ENCODE data around the gene PRCP.
"Not testable (repeated sequence)": the region's sequence is repeated elsewhere in the genome, so short reads cannot be mapped to it uniquely, and the experiment has no call there.

PRCP gene

DNA sequence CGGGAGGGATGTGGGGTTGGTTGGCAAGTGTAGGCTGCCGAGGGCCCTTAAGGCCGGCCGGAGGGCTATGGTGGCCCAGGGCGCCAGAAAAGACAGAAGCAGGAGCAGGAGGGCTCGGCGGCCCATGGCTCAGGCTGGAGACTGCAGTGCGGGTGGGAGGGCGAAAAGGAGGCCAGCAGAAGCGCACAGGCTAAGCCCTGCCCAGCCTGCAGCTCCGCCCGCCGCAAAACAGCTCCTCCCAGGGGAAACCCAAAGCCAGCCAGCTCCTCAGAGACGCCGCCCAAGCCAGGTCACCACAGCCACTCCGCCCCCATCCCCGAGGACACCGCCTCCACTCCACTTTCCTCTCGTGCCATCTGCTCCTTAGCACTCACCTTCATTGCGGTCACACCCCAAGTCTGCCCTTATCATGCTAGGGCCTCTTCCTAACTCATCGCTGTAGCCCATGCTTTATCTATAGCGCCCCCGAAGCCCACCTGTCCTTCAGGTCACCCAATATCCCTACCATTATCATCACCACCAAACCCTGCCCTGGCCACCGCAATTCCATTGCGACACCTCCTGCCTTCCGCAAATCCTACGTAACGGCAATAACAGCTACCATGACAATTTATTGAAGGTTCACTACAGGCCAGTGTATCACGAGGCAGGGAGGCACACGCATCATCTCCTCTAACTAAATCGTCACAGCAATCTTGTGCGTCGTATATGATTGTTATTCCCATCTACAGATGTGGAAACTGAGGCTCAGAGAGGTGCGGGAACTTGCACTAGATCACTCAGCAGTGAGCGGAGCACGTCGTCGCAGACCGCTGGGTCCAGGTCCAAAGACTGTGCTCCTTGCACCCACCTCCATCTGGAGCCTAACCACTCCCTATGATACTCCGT is at the start of gene PRCP:
Gene PRCP, minus strand, starts transcription at position 154 of the 888 bp plus-strand sequence. Its CDS starts 28 bp downstream, at position 126.
- Histone ChIP-seq H3K9me2 (replicated peaks; ENCODE audit: insufficient read depth, low read length) (no peaks in the 10 kb centered on the region), H3K27me3 (ENCODE audit: low read length) (no peaks in the 10 kb centered on the region), H3K9ac (ENCODE audit: low read length) (peak within 1 kb of the TSS; percentile 64), H2AFZ (ENCODE audit: low read depth, low read length, severe bottlenecking) (peak within 1 kb of the TSS; percentile 85), H3F3A (ENCODE audit: insufficient read depth) (peaks cover 14% of the 10 kb centered on the region), H3K27ac (ENCODE audit: low read depth, low read length) (peak within 1 kb of the TSS; percentile 60), H3K4me2 (ENCODE audit: low read depth, low read length, poor library complexity, severe bottlenecking) (peak within 1 kb of the TSS; percentile 91), H3K9me3 (ENCODE audit: insufficient read depth, low read length) (no peaks in the 10 kb centered on the region), H4K20me1 (ENCODE audit: low read depth, low read length) (no peaks in the 10 kb centered on the region), H3K79me2 (ENCODE audit: insufficient read depth, low read length) (peaks cover 38% of the 10 kb centered on the region), H3K36me3 (ENCODE audit: low read length) (no peaks in the 10 kb centered on the region), H3K4me3 (ENCODE audit: insufficient read depth, low read length, poor library complexity, severe bottlenecking) (peak within 1 kb of the TSS; percentile 85)
- no peak for TF ChIP-seq EZH2phosphoT487 (conservative IDR thresholded peaks at IDR 0.05; ENCODE audit: low read length)
- TF ChIP-seq, protein P1, sequence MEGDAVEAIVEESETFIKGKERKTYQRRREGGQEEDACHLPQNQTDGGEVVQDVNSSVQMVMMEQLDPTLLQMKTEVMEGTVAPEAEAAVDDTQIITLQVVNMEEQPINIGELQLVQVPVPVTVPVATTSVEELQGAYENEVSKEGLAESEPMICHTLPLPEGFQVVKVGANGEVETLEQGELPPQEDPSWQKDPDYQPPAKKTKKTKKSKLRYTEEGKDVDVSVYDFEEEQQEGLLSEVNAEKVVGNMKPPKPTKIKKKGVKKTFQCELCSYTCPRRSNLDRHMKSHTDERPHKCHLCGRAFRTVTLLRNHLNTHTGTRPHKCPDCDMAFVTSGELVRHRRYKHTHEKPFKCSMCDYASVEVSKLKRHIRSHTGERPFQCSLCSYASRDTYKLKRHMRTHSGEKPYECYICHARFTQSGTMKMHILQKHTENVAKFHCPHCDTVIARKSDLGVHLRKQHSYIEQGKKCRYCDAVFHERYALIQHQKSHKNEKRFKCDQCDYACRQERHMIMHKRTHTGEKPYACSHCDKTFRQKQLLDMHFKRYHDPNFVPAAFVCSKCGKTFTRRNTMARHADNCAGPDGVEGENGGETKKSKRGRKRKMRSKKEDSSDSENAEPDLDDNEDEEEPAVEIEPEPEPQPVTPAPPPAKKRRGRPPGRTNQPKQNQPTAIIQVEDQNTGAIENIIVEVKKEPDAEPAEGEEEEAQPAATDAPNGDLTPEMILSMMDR (IDR thresholded peaks at IDR 0.05; ENCODE audit: insufficient read depth, low read length, poor library complexity, severe bottlenecking), result no peak

- Histone ChIP-seq H3K79me2 (ENCODE audit: insufficient read depth, low read length) (no peaks in the 10 kb centered on the region), H3K4me3 (ENCODE audit: insufficient read depth, low read length, poor library complexity, severe bottlenecking) (no peak overlapping the region), H3K9me2 (replicated peaks; ENCODE audit: insufficient read depth, low read length) (no peaks in the 10 kb centered on the region), H3K27me3 (ENCODE audit: low read length) (no peaks in the 10 kb centered on the region), H3K9me3 (ENCODE audit: insufficient read depth, low read length) (no peaks in the 10 kb centered on the region), H3K9ac (ENCODE audit: low read length) (no peak overlapping the region), H2AFZ (ENCODE audit: low read depth, low read length, severe bottlenecking) (no peak overlapping the region), H3K4me2 (ENCODE audit: low read depth, low read length, poor library complexity, severe bottlenecking) (no peak overlapping the region), H3F3A (ENCODE audit: insufficient read depth) (peaks cover 5% of the 10 kb centered on the region; the same call in 1 of the 2 replicates), H4K20me1 (ENCODE audit: low read depth, low read length) (no peaks in the 10 kb centered on the region), H3K36me3 (ENCODE audit: low read length) (no peaks in the 10 kb centered on the region), H3K27ac (ENCODE audit: low read depth, low read length) (no peak overlapping the region)
- no peak for TF ChIP-seq EZH2phosphoT487 (conservative IDR thresholded peaks at IDR 0.05; ENCODE audit: low read length)
- TF ChIP-seq, protein P1 (IDR thresholded peaks at IDR 0.05; ENCODE audit: insufficient read depth, low read length, poor library complexity, severe bottlenecking), result no peak
Measured at GRCh38 chr11:82949352-82949751, 49.1 kb upstream of the PRCP start.

GRCh38 chr11:82945682-82946081 is 45.5 kb upstream of the PRCP start:
- Histone ChIP-seq H2AFZ (ENCODE audit: low read depth, low read length, severe bottlenecking) (no peak overlapping the region), H3K9me2 (replicated peaks; ENCODE audit: insufficient read depth, low read length) (no peaks in the 10 kb centered on the region), H3K27me3 (ENCODE audit: low read length) (no peaks in the 10 kb centered on the region), H3K9me3 (ENCODE audit: insufficient read depth, low read length) (no peaks in the 10 kb centered on the region), H3K4me3 (ENCODE audit: insufficient read depth, low read length, poor library complexity, severe bottlenecking) (no peak overlapping the region), H3K79me2 (ENCODE audit: insufficient read depth, low read length) (no peaks in the 10 kb centered on the region), H4K20me1 (ENCODE audit: low read depth, low read length) (no peaks in the 10 kb centered on the region), H3K36me3 (ENCODE audit: low read length) (no peaks in the 10 kb centered on the region), H3K27ac (ENCODE audit: low read depth, low read length) (no peak overlapping the region), H3K9ac (ENCODE audit: low read length) (no peak overlapping the region), H3K4me2 (ENCODE audit: low read depth, low read length, poor library complexity, severe bottlenecking) (no peak overlapping the region), H3F3A (ENCODE audit: insufficient read depth) (peaks cover 9% of the 10 kb centered on the region; the same call in 1 of the 2 replicates)
- TF ChIP-seq, protein P1 (IDR thresholded peaks at IDR 0.05; ENCODE audit: insufficient read depth, low read length, poor library complexity, severe bottlenecking), result no peak
- TF ChIP-seq EZH2phosphoT487 (conservative IDR thresholded peaks at IDR 0.05; ENCODE audit: low read length), result no peak

DNA sequence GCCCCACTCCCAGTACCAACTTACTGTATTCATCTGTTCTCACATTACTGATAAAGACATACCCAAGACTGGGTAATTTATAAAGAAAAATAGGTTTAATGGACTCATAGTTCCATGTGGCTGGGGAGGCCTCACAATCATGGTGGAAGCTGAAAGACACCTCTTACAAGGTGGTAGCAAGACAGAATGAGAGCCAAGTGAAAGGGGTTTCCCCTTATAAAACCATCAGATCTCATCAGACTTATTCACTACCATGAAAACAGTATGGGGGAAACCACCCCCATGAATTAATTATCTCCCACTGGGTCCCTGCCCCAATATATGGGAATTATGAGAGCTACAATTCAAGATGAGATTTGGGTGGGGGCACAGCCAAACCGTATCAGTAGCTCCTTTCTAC is 44.8 kb upstream of the PRCP start:
- H3K9me3 ChIP-seq (ENCODE audit: insufficient read depth, low read length); H3K9ac ChIP-seq (ENCODE audit: low read length); H3K36me3 ChIP-seq (ENCODE audit: low read length); H3K27ac ChIP-seq (ENCODE audit: low read depth, low read length); H3F3A ChIP-seq (ENCODE audit: insufficient read depth); H4K20me1 ChIP-seq (ENCODE audit: low read depth, low read length); H2AFZ ChIP-seq (ENCODE audit: low read depth, low read length, severe bottlenecking); H3K9me2 ChIP-seq (replicated peaks; ENCODE audit: insufficient read depth, low read length); H3K79me2 ChIP-seq (ENCODE audit: insufficient read depth, low read length); H3K27me3 ChIP-seq (ENCODE audit: low read length); H3K4me2 ChIP-seq (ENCODE audit: low read depth, low read length, poor library complexity, severe bottlenecking); H3K4me3 ChIP-seq (ENCODE audit: insufficient read depth, low read length, poor library complexity, severe bottlenecking): not testable (repeated sequence)
